B cell (primary cell): ENCODE measurements around the gene ITPKB. TPM values are rescaled to one million over a fixed set of nuclear protein-coding genes. Genes with fewer than 3 reads are reported as not detected.
A peak's percentile ranks its signal among the peaks of the same experiment; 100 is the strongest.

Source experiments
- ATAC-seq: fragments of 200-7000 bp; cut with Tn5 transposase; one replicate; pipeline ENCODE4 v1.10.0; 2021; ENCODE audit warnings: low read depth, mild to moderate bottlenecking, moderate number of reproducible peaks, moderate library complexity
- CTCF ChIA-PET: fragments of 350-600 bp; sonication (Branson Sonifier 250); formaldehyde crosslinking; loops from one replicate; lab custom pipeline; 2021; ENCODE audit warnings: antibody characterized with exemption, inconsistent platforms; lab: Charles Lee
- POLR2A ChIA-PET: fragments of 350-600 bp; sonication (Branson Sonifier 250); formaldehyde crosslinking; loops from one replicate; lab custom pipeline; 2021; ENCODE audit warnings: antibody characterized with exemption; lab: Charles Lee
- DNase-seq: peaks from one replicate; pipeline ENCODE4 v3.0.0; 2013
- H2AFZ ChIP-seq: 2 replicates; pipeline ENCODE4 v1.6.1; 2012; ENCODE audit warnings: mild to moderate bottlenecking, low read depth, low read length; ENCODE audit not compliant: insufficient read depth, poor library complexity, severe bottlenecking
- H3K27ac ChIP-seq, 2 donors: 1 replicate in 1 of 2; 2 replicates in 1 of 2; pipeline ENCODE4 v1.5.1; 2012 to 2013; ENCODE audit warnings: low read length in 2 of 2, mild to moderate bottlenecking in 2 of 2, moderate library complexity in 1 of 2
- H3K27me3 ChIP-seq, 4 experiments: fragments of 200-600 bp in 1 of 4; sonication (generic) in 1 of 4; replicated peaks in 1 of 4; 1 replicate in 2 of 4; 2 replicates in 2 of 4; pipeline versions ENCODE4 v1.6.1 to v1.7.0; 2013 to 2016; ENCODE audit warnings: low read length in 3 of 4, mild to moderate bottlenecking in 2 of 4, mixed read lengths in 1 of 4, moderate library complexity in 1 of 4; ENCODE audit not compliant: insufficient read depth in 4 of 4, control insufficient read depth in 3 of 4; ENCODE audit errors: control extremely low read depth in 1 of 4
- H3K36me3 ChIP-seq, 2 experiments: replicated peaks in 1 of 2; 1 replicate in 1 of 2; 2 replicates in 1 of 2; pipeline versions ENCODE4 v1.6.1 to v1.7.1; 2013; ENCODE audit warnings: low read length in 1 of 2; ENCODE audit not compliant: insufficient read depth in 2 of 2, control insufficient read depth in 1 of 2; ENCODE audit errors: control extremely low read depth in 1 of 2, extremely low read depth in 1 of 2
- H3K4me1 ChIP-seq, 2 donors: fragments of 200-600 bp in 1 of 2; sonication (generic) in 1 of 2; 1 replicate in 1 of 2; 2 replicates in 1 of 2; pipeline versions ENCODE4 v1.5.1 to v1.6.1; 2013 to 2017; ENCODE audit warnings: low read length in 2 of 2; ENCODE audit not compliant: control insufficient read depth in 2 of 2, insufficient read depth in 2 of 2
- H3K4me2 ChIP-seq: replicated peaks from 2 replicates; pipeline ENCODE3; 2012; ENCODE audit warnings: mild to moderate bottlenecking, low read depth, low read length; ENCODE audit not compliant: poor library complexity, severe bottlenecking
- H3K4me3 ChIP-seq, 5 experiments: fragments of 200-600 bp in 1 of 5; sonication (generic) in 1 of 5; 1 replicate in 3 of 5; 2 replicates in 2 of 5; pipeline versions ENCODE4 v1.5.1 to v1.7.0; 2011 to 2016; ENCODE audit warnings: low read length in 4 of 5, mild to moderate bottlenecking in 4 of 5, low read depth in 2 of 5, control low read depth in 1 of 5, moderate library complexity in 1 of 5; ENCODE audit not compliant: insufficient read depth in 1 of 5; ENCODE audit errors: control extremely low read depth in 1 of 5, extremely low read depth in 1 of 5
- H3K79me2 ChIP-seq: fragments of 200-600 bp; sonication (generic); one replicate; pipeline ENCODE4 v1.6.0; 2016; ENCODE audit warnings: low read length; ENCODE audit not compliant: control insufficient read depth, insufficient read depth
- H3K9ac ChIP-seq: fragments of 200-600 bp; sonication (generic); 2 replicates; pipeline ENCODE4 v1.6.1; 2017; ENCODE audit warnings: mild to moderate bottlenecking, low read length, moderate library complexity
- H3K9me3 ChIP-seq, 3 donors: one replicate each; pipeline versions ENCODE4 v1.6.1 to v1.7.1; 2013; ENCODE audit warnings: low read length in 2 of 3; ENCODE audit not compliant: control insufficient read depth in 2 of 3, insufficient read depth in 1 of 3; ENCODE audit errors: control extremely low read depth in 1 of 3
- H4K20me1 ChIP-seq: 2 replicates; pipeline ENCODE4 v1.6.0; 2012; ENCODE audit warnings: mild to moderate bottlenecking, low read length; ENCODE audit not compliant: insufficient read depth, control insufficient read depth, poor library complexity, severe bottlenecking
- H3K27ac Mint-ChIP-seq: one replicate; pipeline ENCODE4 v1.8.0; 2021; ENCODE audit warnings: mixed read lengths
- H3K27me3 Mint-ChIP-seq: one replicate; pipeline ENCODE4 v1.8.0; 2021; ENCODE audit warnings: mixed read lengths
- H3K4me1 Mint-ChIP-seq: one replicate; pipeline ENCODE4 v1.8.0; 2021; ENCODE audit warnings: mixed read lengths
- H3K4me3 Mint-ChIP-seq: one replicate; pipeline ENCODE4 v1.8.0; 2021; ENCODE audit warnings: mixed read lengths
- H3K9me3 Mint-ChIP-seq: one replicate; pipeline ENCODE4 v1.8.0; 2022; ENCODE audit warnings: mixed read lengths; ENCODE audit not compliant: insufficient read depth
- EZH2 ChIP-seq: IDR thresholded peaks from 2 replicates; pipeline ENCODE4 v1.6.1; 2012; ENCODE audit warnings: borderline replicate concordance, low read depth, mild to moderate bottlenecking, moderate library complexity, low read length; ENCODE audit not compliant: insufficient read depth, poor library complexity, severe bottlenecking
- WGBS: methylation state at CpG from one replicate; pipeline ENCODE4 v1.1.5; 2013; ENCODE audit warnings: missing lambda C conversion rate; ENCODE audit not compliant: insufficient coverage; 5-methylcytosine and 5-hydroxymethylcytosine counted together
- intact Hi-C: fragments of 100-400 bp; cut with micrococcal nuclease; formaldehyde crosslinking; loops from one replicate; pipeline ENCODE4 v1.10.0; 2022
- polyA plus RNA-seq: library from polyadenylated mRNA; depleted of rRNA; stranded (reverse); fragments of >200 nt; gene quantifications from 2 replicates; pipeline ENCODE4 v1.2.3, GENCODE V29; 2012
- total RNA-seq, 2 donors: library from RNA; stranded (reverse); fragments of 120-200 nt in 1 of 2; gene quantifications; 1 replicate in 1 of 2; 2 replicates in 1 of 2; pipeline versions ENCODE4 v1.2.3 to v1.2.4, GENCODE V29; 2013 to 2022
- TF ChIP-seq, protein P1 (sequence below): fragments of 200-600 bp; IDR thresholded peaks from one replicate; pipeline ENCODE4 v1.8.0; 2022; ENCODE audit warnings: antibody characterized with exemption, mild to moderate bottlenecking

The ITPKB gene
- total and polyA plus RNA-seq, 2 donors (not counting 1 experiment from before 2014, with no cell fraction given) = 21.8 to 93.5 TPM

DNA sequence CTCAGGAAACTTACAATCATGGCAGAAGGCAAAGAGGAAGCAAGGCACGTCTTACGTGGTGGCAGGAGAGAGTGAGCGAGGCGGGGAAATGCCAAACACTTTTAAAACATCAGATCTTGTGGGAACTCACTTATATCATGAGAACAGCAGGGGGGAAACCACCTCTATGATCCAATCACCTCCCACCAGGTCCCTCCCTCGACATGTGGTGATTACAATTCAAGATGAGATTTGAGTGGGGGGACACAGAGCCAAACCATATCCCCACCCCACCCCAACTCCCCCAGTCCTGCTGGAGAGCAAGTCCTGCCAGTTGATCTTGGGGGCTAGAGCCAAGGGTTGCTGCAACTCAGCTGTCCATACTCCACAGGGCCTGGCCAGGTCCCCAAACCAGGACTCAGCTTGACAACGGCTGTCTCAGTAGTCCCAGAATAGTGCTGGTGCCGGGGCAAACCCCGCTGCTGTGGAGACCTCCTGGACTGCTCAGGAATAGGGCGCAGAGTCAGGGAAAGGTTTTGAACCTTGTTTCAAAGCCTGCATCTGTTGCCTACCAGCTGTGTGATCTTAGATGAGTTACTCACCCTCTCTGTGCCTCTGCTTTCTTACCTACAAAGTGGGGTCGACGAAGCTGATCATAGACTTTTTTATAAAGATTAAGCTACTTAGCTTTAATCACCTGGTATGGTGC lies 111.0 kb downstream of the ITPKB start:
- peaks cover 35 to 36% of the 10 kb centered on the region in 2 donors for H3K4me1 ChIP-seq
- no peaks in the 10 kb centered on the region for H3K79me2 ChIP-seq
- intact Hi-C loops = loop anchor here (2.0 kb wide), 1 partner anchor 313 kb away; the partner anchor contains the start of gene COQ8A
- ChIA-PET POLR2A (no interaction called here), CTCF (interaction anchor here (1.0 to 16.3 kb wide), 4 partner anchors 59 to 198 kb away, joined by 3 to 278 read pairs (median 12); no protein-coding TSS in a partner anchor)
- no peaks in the 10 kb centered on the region for H3K27me3 ChIP-seq
- H3K4me2 ChIP-seq = no peak overlapping the region
- no peaks in the 10 kb centered on the region for H3K9me3 Mint-ChIP-seq
- H3K27me3 Mint-ChIP-seq = no peaks in the 10 kb centered on the region
- peaks cover 52% of the 10 kb centered on the region for H3K4me1 Mint-ChIP-seq
- H3K27ac ChIP-seq = no peak overlapping the region
- DNase-seq = no peak
- no peak for ATAC-seq
- peaks cover 0 to 12% (median 4%) of the 10 kb centered on the region in 3 donors for H3K9me3 ChIP-seq
- no peak overlapping the region for H2AFZ ChIP-seq
- no peak overlapping the region for H3K4me3 ChIP-seq
- no peaks in the 10 kb centered on the region for H4K20me1 ChIP-seq
- H3K27ac Mint-ChIP-seq = peak overlapping the region; percentile 7
- TF ChIP-seq, protein P1, sequence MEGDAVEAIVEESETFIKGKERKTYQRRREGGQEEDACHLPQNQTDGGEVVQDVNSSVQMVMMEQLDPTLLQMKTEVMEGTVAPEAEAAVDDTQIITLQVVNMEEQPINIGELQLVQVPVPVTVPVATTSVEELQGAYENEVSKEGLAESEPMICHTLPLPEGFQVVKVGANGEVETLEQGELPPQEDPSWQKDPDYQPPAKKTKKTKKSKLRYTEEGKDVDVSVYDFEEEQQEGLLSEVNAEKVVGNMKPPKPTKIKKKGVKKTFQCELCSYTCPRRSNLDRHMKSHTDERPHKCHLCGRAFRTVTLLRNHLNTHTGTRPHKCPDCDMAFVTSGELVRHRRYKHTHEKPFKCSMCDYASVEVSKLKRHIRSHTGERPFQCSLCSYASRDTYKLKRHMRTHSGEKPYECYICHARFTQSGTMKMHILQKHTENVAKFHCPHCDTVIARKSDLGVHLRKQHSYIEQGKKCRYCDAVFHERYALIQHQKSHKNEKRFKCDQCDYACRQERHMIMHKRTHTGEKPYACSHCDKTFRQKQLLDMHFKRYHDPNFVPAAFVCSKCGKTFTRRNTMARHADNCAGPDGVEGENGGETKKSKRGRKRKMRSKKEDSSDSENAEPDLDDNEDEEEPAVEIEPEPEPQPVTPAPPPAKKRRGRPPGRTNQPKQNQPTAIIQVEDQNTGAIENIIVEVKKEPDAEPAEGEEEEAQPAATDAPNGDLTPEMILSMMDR = no peak
- no peak for TF ChIP-seq EZH2
- H3K4me3 Mint-ChIP-seq = no peak overlapping the region
- H3K36me3 ChIP-seq = peaks cover 0 to 15% of the 10 kb centered on the region in 2 experiments
- 80% methylated on average over 5 of the region's 11 CpGs for WGBS
- no peak overlapping the region for H3K9ac ChIP-seq
